HepG2 (cell line): Measurements from ENCODE around the gene GATD1. TPM values are rescaled to one million over a fixed set of nuclear protein-coding genes. Genes with fewer than 3 reads are reported as not detected.

Experiments used
- BATF2 ChIP-seq: sonication (generic); formaldehyde crosslinking; IDR thresholded peaks from 2 replicates; pipeline ENCODE4 v1.8.0; 2022; ENCODE audit warnings: mild to moderate bottlenecking, missing genetic modification reagents, moderate library complexity
- BCL3 ChIP-seq: sonication (generic); formaldehyde crosslinking; IDR thresholded peaks from 2 replicates; pipeline ENCODE4 v1.5.1; 2020; ENCODE audit warnings: mild to moderate bottlenecking, missing genetic modification reagents, moderate library complexity
- ESRRA ChIP-seq: sonication (generic); formaldehyde crosslinking; IDR thresholded peaks from 2 replicates; pipeline ENCODE4 v1.5.1; 2020; ENCODE audit warnings: mild to moderate bottlenecking, low read depth, missing genetic modification reagents
- KDM5A ChIP-seq: fragments of 200-600 bp; sonication (generic); IDR thresholded peaks from 2 replicates; pipeline ENCODE4 v1.7.0; 2018; ENCODE audit warnings: antibody characterized with exemption, mild to moderate bottlenecking, low read length, borderline replicate concordance
- PHF5A ChIP-seq: IDR thresholded peaks from one replicate; pipeline ENCODE4 v1.6.1; 2018; ENCODE audit warnings: low read depth, missing genetic modification reagents; ENCODE audit not compliant: unreplicated experiment
- ZBTB39 ChIP-seq: sonication (generic); formaldehyde crosslinking; IDR thresholded peaks from 2 replicates; pipeline ENCODE4 v1.5.0; 2020; ENCODE audit warnings: missing genetic modification reagents
- ZFAT ChIP-seq: sonication (generic); formaldehyde crosslinking; conservative IDR thresholded peaks from 2 replicates; pipeline ENCODE4 v1.8.1; 2023; ENCODE audit warnings: missing genetic modification reagents, inconsistent platforms
- ZFP36L1 ChIP-seq: sonication (generic); formaldehyde crosslinking; IDR thresholded peaks from 2 replicates; pipeline ENCODE4 v1.8.0; 2022; ENCODE audit warnings: mild to moderate bottlenecking, missing genetic modification reagents, moderate library complexity
- ZNF326 ChIP-seq: sonication (generic); formaldehyde crosslinking; IDR thresholded peaks from 2 replicates; pipeline ENCODE4 v1.4.0; 2020; ENCODE audit warnings: missing genetic modification reagents, borderline replicate concordance
- ZNF550 ChIP-seq: sonication (generic); formaldehyde crosslinking; IDR thresholded peaks from 2 replicates; pipeline ENCODE4 v1.4.0; 2020; ENCODE audit warnings: mild to moderate bottlenecking, missing genetic modification reagents, borderline replicate concordance
- ZNF598 ChIP-seq: sonication (generic); formaldehyde crosslinking; IDR thresholded peaks from 2 replicates; pipeline ENCODE4 v1.5.1; 2020; ENCODE audit warnings: mild to moderate bottlenecking, missing genetic modification reagents, borderline replicate concordance
- ZNF672 ChIP-seq: sonication (generic); formaldehyde crosslinking; IDR thresholded peaks from 2 replicates; pipeline ENCODE4 v1.8.1; 2022; ENCODE audit warnings: missing genetic modification reagents
- ZNF788 ChIP-seq: sonication (generic); formaldehyde crosslinking; IDR thresholded peaks from 2 replicates; pipeline ENCODE4 v1.5.0; 2020; ENCODE audit warnings: mild to moderate bottlenecking, missing genetic modification reagents, borderline replicate concordance
- ZNF841 ChIP-seq: sonication (generic); formaldehyde crosslinking; IDR thresholded peaks from 2 replicates; pipeline ENCODE4 v1.8.1; 2023; ENCODE audit warnings: missing genetic modification reagents, borderline replicate concordance
- polyA plus RNA-seq, 8 experiments: library from polyadenylated mRNA; depleted of rRNA in 3 of 8; stranded (reverse) in 7 of 8; unstranded in 1 of 8; fragments of >200 nt; fragmentation: Illumina TruSeq in 4 of 8; extraction: Trizol in 4 of 8; gene quantifications; 2 replicates each; pipeline versions ENCODE4 v1.2.1 to v1.2.3, GENCODE V29; 2011 to 2016; ENCODE audit warnings: low read depth in 4 of 8, missing spikeins in 1 of 8, mixed read lengths in 1 of 8; ENCODE audit not compliant: insufficient read depth in 1 of 8
- total RNA-seq, 5 experiments: library from RNA; depleted of rRNA; stranded (reverse); fragments of >200 nt; fragmentation: Illumina TruSeq; extraction: Trizol; gene quantifications; 2 replicates each; pipeline ENCODE4 v1.2.3, GENCODE V29; 2016; ENCODE audit warnings: low read depth in 1 of 5

Gene GATD1
- total and polyA plus RNA-seq, 2 of the 13 experiments (the other 11 are each of a cell fraction or from before 2014, with no cell fraction given), result 31.3 to 60.5 TPM

- TF ChIP-seq ZBTB39 (CRISPR knock-in tag) (no peak), ZNF550 (CRISPR knock-in tag) (peak; percentile 79; the same call in 1 of the 2 replicates), ZNF672 (CRISPR knock-in tag) (no peak), BATF2 (peak; percentile 82), ZNF788 (CRISPR knock-in tag) (peak; percentile 73; the same call in 1 of the 2 replicates), ZFP36L1 (CRISPR knock-in tag) (no peak), ZNF598 (CRISPR knock-in tag) (peak; percentile 62; the same call in 1 of the 2 replicates), PHF5A (CRISPR knock-in tag) (peak; percentile 26), ZNF841 (CRISPR knock-in tag) (0 out of 2 replicates have a peak, but pooled peaks have one; percentile 41), BCL3 (peak; percentile 69), ZNF326 (CRISPR knock-in tag) (no peak), ESRRA (CRISPR knock-in tag) (no peak), KDM5A (peak; percentile 56), ZFAT (CRISPR knock-in tag) (0 out of 2 replicates have a peak, but pooled peaks have one; percentile 71)
- TF ChIP-seq, all 625 proteins: peak for 204
Observed at GRCh38 chr11:747158-748006, 29.9 kb downstream of the GATD1 start, which contains the start of gene TALDO1 (continued).
